Stimulated activated naive CD4-positive, alpha-beta T cell treated with Interleukin-2 at 50 U/mL for 16 hours (primary cell): ENCODE measurements around the gene SMIM13.

Experiments
- DNase-seq: peaks from one replicate; lab custom pipeline; 2025; lab: John Stamatoyannopoulos, UW

Gene SMIM13

GRCh38 chr6:11121851-11122250 lies 28.2 kb downstream of the SMIM13 start:
- no peak for DNase-seq

- no peak for DNase-seq
These were observed 28.7 kb downstream of the SMIM13 start for GRCh38 chr6:11122380-11122779.

DNA sequence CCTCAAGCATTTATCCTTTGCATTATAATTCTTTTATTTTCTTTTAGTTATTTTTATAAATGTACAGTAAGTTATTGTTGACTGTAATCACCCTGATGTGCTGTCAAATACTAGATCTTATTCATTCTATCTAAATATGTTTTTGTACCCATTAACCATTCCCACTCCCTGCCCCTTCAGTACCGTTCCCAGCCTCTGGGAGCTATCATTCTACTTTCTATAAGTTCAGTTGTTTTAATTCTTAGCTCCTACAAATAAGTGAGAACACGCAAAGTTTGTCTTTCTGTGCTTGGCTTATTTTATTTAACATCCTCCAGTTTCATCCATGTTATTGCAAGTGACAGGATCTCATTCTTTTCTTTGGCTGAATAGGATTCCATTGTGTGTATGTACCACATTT lies 30.3 kb downstream of the SMIM13 start:
- DNase-seq: no peak

DNA sequence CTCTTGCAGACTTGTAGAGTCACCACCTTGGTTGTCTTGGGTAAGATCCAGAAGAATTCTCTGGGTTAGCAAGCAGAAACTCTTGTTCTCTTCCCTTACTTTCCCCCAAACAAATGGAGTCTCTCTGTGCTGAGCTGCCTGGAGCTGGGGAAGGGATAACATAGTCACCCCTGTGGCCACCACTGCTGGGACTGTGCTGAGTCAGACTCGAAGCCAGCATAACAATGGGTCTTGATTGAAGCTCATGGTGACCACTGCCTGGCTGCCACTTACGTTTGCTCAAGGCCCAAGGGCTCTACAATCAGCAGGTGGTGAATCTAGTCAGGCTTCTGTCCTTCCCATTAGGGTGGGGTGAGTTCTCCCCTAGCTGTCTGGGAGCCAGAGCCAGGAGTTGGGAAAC lies 33.2 kb downstream of the SMIM13 start:
- no peak for DNase-seq

- no peak for DNase-seq
These were observed 35.0 kb downstream of the SMIM13 start for GRCh38 chr6:11128608-11129007.

DNA sequence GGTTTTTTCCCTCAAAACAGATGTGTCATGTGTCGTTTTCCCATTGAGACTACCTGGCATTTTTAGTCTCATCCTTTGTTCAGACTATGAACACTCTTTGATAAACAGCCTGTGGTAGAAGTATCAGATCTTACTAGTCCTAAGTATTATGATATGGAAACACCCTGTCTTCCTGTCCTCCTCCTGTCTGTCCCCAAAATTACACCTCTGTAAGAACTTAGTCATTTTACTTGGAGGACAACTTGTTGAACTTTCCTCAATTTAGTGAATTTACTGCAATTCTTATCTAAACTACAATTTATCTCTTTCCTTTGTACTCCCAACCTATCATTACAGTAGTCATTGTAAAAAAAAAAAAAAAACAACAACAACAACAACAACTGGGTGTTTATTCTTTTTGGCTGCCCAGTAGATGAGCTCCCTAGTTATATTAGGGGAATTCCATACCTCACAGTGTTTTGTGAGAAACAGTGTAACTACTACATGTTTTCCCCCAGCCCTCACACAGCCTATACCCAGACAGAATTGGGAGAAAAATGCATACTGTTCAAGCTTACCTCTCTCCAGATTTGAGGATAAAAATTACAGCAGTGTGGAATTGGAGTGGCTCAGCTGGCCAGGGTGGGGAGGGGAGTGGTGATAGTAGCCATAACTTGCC lies 36.4 kb downstream of the SMIM13 start:
- DNase-seq: no peak

DNA sequence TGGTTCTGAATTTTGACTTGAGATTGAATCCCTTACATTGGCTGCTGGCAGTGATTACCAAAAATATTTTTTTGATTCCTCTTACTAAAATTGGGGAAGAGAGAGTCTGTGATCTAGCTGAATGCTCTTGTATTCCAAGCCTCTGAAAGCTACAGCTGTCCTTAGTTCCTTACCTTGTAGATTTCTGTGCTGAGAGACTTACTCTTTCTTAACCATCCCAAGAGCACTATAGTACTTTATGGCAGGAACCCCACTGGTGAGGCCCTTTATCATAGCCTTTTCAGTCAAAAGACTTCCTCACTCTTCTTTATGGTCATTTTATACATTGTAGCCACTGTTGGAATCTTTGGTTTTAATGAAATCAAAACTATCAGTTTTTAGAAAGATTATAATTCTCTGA lies 37.0 kb downstream of the SMIM13 start:
- no peak for DNase-seq

DNA sequence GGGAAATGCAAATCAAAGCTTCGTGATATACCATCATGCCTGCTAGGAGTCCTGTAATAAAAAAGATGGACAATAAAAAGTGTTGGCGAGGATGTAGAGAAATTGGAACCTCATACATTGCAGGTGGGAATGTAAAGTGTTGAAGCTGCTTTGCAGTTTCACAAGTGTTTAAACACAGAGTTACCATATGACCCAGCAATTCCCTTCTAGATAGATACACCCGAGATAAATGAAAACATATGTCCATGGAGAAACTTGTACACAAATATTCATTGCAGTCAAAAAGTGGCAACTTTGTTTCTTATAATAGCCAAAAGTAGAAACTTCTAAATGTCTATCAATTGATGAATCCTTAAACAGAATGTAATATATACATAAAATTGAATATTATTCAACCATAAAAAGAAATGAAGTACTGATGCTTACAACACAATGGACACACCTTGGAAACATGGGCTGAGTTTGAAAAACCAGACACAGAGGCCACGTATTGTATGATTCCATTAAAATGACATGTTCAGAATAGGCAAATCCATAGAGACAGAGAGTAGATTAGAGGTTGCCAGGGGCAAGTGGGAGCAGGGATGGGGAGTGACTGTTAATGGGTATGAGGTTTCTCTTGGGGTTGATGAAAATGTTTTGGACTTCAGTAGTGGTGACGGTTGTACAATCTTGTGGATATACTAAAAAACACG lies 38.7 kb downstream of the SMIM13 start:
- no peak for DNase-seq

DNA sequence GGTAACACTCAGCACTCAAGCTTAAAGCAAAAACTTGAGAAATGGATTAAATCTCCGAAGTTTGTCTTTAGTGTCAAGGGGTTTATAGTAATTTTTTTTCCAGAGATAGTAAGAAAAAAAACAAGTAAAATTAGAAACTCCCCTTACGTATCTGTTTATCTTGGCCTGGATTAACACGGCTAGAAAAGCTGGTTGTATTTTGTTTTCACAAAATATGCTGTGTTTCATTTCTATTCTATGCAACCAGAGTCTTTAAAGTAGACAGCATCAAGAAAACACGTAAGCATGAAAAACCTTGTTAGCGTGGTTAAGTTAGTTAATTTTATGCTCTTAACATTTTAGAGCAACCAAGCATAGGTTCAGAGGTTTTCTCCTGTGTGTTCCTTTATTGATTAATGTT lies 39.6 kb downstream of the SMIM13 start:
- no peak for DNase-seq

GRCh38 chr6:11136809-11137208 lies 43.2 kb downstream of the SMIM13 start:
- no peak for DNase-seq

GRCh38 chr6:11139051-11139960 lies 45.7 kb downstream of the SMIM13 start:
- no peak for DNase-seq

- DNase-seq: no peak
These were observed 46.4 kb downstream of the SMIM13 start for GRCh38 chr6:11140056-11140455.

- no peak for DNase-seq
These were observed 47.7 kb downstream of the SMIM13 start for GRCh38 chr6:11141295-11141694.

DNA sequence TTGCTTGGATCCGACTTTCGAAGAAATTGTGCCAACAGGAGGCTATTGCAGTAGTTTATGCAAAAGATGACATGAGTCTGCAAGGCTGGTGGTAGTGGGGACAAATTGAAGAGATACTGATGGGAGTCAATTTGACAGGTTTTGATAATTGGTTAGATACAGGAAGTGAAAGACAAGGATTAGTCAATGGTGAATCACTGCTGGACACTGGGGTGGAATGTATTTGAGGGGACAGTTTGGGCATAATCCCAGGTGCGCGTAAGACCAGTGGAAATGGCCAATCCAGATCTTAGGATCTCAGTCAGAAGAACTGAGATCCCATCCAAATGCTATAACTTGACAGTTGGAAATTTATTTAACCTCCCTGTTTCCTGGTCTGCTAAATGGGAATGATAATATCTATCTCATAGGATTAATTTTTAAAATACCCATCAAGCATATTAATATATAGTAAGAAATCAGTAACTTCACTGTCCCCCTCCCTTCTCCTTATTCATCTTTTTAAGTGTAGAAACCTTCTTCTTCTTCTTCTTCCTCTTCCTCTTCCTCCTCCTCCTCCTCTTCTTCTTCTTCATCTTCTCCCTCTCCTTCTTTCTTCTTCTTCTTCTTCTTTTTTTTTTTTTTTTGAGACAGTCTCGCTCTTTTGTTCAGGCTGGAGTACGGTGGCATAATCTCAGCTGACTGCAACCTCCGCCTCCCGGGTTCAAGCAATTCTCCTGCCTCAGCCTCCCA lies 48.8 kb downstream of the SMIM13 start:
- DNase-seq: no peak

GRCh38 chr6:11143394-11144371 lies 50.0 kb downstream of the SMIM13 start:
- no peak for DNase-seq

GRCh38 chr6:11144393-11144851 lies 50.8 kb downstream of the SMIM13 start:
- DNase-seq: peak; percentile 69

DNA sequence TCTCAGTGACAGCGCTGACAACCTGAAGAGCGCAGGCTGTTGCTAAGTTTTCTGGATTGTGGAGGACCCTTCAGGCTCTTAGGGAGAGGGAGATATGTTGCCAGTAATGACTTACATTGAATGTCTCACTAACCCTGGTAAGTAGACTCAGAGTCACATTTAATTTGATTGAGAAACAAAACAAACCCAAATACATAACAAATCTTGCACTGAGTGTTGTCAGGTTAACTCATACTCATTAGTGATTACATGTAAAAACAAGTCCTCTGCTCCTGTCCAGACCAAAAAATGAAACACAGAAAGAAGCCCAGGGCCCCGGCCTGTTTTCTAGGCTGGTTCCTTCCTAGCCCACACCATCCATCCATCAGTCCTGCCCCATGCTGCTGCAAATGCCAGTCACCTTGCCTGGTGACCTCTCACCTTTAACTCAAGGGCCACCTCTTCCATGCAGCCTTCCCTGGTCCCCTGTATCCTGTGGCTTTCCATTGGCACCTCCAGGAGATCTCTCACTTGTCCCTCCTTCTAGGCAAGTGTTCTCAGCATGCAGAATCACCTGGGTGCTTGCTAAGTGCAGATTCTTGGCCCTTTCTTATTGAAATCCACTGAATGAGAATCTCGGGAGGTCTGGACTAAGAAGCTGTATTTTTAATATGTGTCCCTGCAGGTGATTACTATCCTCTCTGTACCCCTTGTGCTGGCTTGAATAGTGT lies 52.6 kb downstream of the SMIM13 start:
- DNase-seq: no peak

DNA sequence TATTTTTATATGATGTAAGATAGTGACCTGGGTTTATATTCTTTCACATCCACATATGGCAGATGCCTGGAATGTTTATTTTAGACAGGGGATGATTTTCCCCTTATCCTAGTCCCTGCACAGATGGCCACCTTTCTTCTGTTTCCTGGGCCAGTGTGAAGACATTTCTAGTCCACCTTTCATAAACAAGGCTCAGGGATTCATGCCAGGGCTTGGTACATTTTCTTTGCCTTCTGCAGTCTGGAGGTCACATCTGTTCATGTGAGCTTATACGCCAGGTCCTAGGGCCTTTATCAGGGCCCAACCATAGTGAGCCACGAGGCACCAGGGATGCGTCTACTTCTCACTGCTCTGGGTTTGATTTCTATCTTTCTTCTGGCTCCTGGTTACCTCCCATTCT lies 55.9 kb downstream of the SMIM13 start:
- no peak for DNase-seq

- no peak for DNase-seq
These were observed 57.9 kb downstream of the SMIM13 start for GRCh38 chr6:11151488-11151887.

- DNase-seq: no peak
These were observed 58.9 kb downstream of the SMIM13 start for GRCh38 chr6:11152581-11152980.
